Stromal cell of bone marrow (primary cell): ENCODE measurements around the gene TENT4B.
A peak's percentile ranks its signal among the peaks of the same experiment; 100 is the strongest.
"Not testable (repeated sequence)": the region's sequence is repeated elsewhere in the genome, so short reads cannot be mapped to it uniquely, and the experiment has no call there.

Source experiments
- DNase-seq: peaks from one replicate; pipeline ENCODE4 v3.0.0-alpha.2; 2012; ENCODE audit warnings: low read depth

The TENT4B gene

DNA sequence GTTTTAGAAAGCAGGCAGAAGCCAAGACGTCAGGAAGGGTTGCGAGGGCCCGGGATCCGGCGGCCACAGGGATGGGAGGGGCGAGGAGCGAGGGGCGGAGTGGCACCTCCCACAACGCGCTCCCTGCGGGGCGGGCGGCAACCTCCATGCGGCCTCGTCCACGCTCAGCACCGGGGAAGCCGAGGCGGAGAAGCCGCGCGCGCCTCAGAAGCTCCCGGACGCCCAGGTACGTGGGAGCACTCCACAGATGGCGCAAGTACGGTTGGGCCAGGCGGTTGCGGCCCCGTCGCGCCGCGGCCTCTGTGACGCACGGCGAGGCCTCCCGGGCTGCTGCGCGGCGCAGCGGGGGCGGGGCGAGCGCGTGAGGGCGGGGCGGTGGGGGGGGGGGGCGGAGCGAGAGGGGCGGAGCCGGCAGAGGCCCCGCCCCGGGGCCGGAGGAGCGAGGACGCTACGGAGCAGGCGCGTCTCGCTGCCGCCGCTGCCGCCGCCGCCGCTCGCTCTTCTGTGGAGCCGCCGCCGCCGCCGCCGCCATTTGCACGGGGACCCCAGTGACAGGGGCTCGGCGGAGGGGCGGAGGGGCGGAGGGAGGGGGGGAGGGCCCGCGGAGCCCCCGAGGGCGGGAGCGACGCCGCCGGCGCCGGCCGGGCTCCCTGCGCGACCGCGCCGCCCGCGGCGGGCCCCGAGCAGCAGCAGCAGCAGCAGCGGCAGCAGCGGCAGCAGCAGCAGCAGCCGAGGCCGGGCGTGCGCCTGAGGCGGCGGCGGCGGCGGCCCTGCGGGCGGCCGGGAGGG, at the start of gene TENT4B:
TSS of gene TENT4B (plus strand) at position 500 of the 789 bp plus-strand sequence. CDS start 316 bp downstream, outside the sequence.
- DNase-seq = peak; percentile 59

DNA sequence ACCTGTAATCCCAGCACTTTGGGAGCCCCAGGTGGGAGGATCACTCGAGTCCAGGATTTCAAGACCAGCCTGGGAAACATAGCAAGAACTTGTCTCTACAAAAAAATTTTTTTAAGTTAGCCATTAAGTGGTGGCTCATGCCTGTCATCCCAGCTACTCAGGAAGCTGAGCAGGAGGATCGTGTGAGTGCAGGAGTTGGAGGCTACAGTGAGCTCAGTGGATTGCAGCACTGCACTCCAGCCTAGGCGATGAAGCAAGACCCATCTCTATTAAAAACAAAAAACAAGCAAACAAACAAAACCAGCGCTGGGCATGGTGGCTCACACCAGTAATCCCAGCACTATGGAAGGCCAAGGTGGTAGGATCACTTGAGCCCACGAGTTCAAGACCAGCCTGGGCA, 49.3 kb upstream of the TENT4B start:
- DNase-seq = no peak

DNA sequence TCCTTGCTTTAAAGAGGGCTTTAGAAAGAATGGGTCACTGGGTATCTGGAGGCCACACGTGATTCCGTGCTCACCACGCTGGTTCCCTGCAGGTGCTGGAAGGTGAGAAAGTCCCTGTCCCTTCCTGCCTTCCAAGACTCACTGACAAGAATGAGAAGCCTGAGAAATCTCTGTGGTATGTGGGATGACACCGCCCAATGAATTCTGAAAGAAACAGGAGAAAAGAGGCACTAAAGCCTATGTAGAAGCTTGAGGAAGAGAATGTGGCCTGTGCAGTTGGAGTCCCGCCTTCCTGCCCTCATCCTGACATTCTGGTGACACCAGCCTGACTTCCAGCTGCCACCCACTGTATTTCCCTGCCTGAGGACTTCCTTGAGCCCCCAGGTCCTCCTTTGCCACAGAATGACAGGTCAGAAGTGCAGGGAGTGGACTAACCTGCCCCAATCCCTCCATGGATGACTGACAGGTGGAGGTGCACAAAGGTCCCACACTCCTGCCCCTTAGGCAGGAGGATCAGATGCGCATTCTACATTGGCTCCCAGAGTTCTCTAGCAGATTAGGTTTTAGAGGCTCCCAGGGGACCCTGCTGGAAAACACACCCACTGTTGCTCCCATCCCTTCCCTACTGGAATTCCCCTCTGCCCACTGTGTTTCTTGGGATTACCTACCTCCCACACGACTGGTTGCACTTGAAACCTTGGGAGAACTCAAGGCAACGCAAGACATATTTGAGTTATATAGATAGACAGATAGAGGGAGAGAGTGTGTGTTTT, 38.6 kb upstream of the TENT4B start:
- no peak for DNase-seq

DNA sequence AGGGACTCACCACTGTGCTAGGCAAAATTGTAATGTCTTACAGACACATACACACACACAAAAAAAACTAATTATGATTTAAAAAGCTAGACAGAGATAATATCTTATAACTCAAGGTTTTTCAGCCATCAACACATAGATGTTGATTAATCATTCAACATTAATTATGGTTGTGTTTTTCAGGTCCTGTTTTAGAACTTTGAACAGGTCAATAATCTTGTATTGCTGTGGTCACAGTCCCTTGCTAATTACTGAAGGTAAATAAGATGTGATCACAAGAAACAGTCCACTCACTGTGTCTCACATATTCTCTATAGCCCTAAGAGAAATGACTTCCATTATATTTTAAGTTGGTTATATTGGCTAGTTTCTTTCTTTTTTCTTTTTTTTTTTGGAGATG, 32.4 kb upstream of the TENT4B start:
- no peak for DNase-seq

DNA sequence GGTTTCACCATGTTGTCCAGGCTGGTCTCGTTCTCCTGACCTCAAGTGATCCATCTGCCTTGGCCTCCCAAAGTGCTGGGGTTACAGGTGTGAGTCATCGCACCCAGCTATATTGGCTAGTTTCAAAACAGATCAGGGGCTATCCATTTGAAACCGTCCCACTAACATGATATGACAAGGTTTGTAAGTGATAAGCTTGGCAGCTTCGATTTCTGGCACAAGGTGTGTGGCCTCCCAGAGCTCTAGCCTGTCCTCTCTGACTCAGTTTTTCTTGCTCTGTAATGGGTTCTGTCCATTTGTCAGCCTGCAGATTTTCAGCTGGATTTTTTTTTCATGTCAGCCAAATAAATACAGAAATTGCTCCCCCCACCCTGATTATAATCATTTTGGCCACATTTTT, 31.8 kb upstream of the TENT4B start:
- no peak for DNase-seq

DNA sequence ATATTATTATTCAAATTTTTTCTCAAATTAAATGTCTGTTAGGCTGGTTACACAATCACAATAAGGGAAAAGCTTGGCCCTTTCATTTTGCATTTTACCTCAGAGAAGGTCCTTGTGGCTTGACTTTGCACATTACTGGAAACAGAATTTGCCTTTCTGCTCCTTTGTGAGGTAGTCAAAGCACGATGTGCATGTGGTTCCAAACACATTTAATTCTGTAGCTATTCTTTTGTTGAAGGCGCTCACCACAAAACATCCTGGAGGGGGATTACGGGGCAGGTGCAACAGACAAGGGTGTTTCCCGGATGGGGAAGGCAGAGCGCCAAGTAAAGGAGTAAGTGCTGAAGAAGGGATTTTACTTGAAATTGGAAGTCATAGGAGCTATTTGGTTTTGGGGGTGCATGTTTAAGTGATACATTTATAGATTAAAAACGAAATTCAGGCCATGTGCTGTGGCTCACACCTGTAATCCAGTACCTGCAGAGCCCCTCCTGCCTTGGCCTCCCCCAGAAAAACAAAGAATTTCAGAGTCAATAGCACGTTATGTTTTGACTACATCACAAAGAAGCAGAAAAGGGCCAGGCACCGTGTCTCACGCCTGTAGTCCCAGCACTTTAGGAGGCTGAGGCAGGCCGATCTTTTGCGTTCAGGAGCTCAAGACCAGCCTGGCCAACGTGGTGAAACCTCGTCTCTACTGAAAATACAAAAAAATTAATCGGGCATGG, 31.2 kb upstream of the TENT4B start:
- DNase-seq = no peak

DNA sequence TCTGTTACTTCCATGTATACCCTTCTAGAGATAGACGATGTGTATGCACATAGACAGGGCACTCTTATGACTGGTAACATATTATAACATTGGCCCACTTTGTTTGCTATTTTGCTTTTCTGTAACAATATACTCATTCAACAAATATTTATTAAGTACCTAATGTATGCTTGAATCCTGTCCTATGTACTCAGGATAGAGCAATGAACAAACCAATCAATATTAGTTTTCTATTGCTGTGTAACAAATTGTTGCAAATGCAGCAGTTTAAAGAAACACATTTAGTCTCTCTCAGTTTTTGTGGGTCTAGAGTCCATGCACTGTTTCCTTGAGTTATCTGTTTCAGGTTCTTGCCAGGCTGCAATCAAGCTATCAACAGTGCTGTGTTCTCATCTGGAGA, 29.7 kb upstream of the TENT4B start:
- no peak for DNase-seq

DNA sequence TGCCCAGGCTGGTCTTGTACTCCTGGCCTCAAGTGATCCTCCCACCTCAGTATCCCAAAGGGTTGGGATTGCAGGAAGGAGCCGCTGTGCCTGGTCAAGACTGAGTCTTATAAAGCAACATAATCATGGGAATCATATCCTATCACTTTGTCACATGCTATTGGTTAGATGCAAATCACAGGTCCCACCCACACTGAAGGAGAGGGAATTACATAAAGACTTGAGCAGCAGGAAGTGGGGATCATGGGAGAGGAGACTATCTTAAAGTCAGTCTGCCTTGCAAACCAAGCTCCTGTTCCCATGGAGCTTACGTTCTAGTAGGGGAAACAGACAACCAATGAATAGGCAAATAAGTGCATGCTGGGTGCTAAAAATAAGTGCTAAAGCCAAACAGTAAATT, 28.3 kb upstream of the TENT4B start:
- DNase-seq = no peak

DNA sequence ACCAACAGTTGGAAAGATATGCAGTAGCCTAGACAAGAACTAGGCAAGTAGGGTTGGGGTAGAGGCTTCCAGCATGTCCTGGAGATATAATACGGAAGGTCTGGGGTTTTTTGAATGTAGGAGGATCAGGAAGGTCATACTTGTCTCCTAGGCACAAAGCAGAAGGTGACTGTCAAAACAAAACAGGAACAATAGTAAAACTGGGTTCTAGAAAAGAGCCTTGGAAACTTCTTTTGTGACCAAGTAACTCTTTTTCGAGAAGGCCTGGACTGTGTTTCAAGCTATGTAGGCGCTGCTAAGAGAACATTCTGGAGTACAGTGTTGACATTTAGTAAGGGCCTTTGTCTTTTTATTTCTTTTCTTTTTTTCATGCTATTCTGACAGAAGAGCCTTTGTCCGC, 26.9 kb upstream of the TENT4B start:
- DNase-seq = no peak

DNA sequence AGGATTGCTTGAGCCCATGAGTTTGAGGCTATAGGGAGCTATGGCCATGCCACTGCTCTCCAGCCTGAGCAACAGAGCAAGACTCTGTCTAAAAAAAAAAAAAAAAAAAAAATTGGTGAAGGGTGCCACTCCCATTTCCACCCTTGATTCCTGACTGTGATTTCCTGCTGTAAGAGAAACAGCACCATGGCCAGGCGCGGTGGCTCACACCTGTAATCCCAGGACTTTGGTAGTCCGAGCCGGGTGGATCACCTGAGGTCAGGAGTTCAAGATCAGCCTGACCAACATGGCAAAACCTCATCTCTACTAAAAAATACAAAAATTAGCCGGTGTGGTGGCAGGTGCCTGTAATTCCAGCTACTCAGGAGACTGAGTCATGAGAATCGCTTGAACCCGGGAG, 20.5 kb upstream of the TENT4B start:
- DNase-seq = not testable (repeated sequence)

DNA sequence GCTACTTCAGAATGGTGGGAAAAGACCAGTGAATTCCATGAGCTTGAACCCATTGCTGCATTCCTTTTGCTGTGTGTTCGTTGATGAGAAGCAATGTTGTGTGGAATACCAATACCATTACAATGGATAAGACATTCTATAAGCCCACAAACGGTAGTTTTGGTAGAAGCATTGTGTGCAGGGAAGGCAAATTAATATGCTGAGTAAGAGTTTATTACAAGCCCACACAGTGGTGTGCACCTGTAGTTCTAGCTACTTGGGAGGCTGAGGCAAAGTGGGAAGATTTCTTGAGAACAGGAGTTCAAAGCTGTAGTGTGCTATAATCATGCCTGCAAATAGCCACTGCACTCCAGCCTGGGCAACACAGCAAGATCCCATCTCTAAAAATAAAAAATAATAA, 19.9 kb upstream of the TENT4B start:
- no peak for DNase-seq

DNA sequence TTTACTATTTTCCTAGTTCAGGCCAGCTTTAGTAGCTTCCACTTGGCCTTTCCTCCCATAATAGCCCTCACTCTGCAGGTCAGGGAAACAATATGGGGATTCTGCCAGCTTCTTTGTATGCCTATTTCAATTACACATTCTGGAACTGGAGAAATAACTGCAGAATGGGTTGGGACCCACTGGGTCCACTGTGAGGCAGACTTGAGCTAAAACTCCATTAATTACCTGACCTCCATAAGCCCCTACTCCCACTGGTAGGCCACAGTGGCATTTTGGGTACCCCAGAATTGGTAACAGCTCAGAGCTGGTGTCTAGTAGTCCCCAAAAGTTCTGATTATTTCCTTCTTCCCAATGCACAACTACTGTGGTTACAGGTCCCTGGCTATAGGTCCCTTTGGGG, 16.7 kb upstream of the TENT4B start:
- no peak for DNase-seq

DNA sequence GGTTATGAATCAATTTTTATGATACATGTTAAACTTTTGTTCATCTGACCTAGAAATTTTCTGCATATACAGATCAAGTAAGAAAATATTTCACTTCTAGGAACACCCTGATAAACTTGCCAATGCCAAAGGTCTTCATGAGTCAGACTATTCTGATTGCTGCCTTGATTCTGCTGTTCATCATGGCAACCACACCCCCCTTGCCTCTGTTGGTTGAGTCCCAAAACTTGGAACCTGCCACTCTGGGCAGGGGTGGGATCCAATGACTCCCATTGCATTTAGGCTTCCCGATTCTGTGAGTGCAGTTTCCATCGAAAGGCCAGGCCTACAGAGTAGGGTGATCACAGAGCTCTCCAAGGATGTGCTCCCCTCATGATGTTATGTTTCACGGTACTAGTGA, 15.8 kb upstream of the TENT4B start:
- DNase-seq = no peak

DNA sequence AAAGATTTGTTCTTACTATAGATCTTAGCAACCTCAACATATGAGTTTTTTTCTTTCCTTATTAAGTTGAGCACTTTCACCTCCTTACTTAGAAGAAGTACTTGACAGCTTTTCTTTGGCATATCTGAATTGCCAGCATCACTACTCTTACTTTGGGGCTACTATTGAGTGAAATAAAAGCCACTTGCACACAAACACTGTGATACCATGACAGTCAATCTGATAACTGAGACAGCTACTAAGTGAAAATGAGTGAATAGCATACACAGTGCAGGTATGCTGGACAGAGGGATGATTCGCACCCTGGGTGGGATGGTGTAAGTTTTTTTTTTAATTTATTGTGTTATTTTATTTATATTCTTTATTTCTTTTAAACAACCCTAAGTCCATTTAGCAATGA, 13.5 kb upstream of the TENT4B start:
- no peak for DNase-seq

DNA sequence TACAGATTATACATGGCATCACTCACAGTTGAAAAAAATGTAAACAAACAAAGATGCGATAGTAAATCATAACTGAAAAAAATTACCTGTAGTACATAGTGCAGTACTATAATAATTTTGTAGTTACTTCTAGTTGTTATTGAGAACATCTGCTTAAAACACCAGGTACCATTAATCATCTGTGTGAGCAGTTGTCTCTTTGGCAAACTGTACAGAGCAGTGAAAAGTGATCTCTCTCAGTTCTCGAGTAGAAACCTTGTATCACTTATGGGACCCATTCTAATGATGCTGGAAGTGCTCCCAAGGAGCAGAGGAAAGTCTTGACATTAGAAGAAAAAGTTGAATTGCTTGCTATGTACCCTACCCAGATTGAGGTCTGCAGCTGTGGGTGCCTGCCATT, 8.9 kb upstream of the TENT4B start:
- no peak for DNase-seq

DNA sequence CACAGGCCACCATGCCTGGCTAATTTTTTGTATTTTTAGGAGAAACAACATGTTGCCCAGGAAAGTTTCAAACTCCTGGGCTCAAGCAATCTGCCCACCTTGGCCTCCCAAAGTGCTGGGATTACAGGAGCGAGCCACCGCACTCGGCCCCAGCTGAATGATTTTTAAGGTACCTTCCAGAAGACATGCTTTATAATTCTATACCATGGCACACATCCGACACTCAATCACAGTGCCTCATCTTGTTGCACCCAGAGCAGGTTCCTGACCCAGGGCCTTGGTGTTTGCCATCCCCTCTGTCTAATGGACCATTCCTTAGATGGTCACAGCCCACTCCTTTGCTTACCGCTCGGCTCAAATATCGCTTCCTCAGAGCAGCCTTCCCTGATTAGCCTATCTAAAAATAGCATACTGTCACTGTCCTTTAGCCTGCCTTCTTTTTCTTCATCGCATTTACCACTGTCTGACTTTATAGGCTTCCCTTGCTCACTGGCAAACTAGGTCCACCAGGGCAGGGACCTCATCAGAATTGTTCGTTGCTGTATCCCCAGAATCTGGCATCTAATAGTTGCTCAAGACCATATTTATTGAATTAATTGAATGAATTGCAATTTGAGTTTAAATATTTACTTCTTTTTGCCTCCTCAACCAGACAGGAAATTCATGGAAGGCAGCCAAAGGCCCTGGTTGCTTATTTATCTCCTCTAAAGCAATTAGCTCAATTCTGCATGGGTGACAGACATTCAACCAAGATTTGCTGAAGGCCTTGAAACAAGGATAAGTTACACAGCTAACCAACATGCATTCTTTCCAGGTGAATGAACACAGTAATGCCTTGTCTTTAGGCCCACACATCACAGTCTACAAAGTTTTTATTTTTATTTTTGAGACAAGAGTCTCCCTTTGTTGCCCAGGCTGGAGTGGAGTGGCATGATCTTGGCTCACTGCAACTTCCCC, 6.3 kb upstream of the TENT4B start:
- no peak for DNase-seq

DNA sequence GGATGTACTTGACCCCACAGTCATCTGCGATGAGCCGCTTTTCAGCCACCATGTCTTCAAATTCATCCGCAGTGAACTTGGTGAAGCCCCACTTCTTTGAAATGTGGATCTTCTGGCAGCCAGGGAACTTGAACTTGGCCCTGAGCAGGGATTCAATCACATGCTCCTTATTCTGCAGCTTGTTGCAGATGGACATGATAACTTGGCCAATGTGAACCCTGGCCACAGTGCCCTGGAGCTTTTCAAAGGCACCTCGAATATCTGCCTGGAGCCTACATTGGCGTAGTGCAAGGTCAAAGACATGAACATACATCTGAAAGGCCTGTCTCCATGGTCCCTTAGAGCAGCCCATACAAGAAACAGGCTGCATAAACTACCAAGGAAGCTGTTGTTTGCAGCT, 1.8 kb upstream of the TENT4B start:
- no peak for DNase-seq

DNA sequence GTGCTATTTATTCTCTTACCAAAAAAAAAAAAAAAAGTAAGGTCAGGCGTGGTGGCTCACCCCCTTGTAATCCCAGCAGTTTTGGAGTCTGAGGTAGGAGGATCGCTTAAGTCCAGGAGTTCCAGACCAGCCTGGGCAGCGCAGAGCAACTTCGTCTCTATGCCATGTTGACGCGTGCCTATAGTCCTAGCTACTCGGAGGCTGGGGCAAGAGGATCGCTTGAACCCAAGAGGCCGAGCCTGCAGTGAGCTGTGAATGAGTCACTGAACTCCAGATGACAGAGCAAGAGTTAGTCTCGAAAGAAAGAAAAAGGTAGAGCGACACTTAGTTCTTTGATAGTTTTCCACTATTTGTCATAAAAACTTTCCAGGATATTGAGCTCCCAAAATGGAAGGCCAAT, 1.4 kb upstream of the TENT4B start:
- no peak for DNase-seq

DNA sequence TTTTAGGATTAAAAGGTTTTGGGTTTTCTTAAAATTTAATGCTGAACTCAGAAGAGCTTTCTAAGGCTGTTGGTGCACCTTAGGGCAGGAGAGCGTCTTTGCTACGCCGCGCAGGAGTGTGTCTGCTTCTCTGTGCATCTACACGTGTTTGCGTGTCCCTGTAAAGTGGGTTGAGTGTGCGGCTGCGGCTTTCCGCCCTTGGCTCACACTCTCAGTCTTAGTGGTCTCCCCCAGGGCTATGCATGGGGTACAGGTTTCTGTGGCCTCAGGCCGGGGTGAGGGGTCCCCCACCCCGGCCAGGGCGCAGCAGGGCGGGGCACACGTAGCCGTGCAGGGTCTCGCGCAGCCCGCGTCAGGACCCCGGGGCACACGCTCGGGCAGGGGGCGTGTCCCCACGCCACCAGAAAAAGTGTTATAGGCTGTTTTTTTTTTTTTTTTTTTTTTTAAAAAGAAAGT, 727 bp upstream of the TENT4B start:
- DNase-seq = no peak

DNA sequence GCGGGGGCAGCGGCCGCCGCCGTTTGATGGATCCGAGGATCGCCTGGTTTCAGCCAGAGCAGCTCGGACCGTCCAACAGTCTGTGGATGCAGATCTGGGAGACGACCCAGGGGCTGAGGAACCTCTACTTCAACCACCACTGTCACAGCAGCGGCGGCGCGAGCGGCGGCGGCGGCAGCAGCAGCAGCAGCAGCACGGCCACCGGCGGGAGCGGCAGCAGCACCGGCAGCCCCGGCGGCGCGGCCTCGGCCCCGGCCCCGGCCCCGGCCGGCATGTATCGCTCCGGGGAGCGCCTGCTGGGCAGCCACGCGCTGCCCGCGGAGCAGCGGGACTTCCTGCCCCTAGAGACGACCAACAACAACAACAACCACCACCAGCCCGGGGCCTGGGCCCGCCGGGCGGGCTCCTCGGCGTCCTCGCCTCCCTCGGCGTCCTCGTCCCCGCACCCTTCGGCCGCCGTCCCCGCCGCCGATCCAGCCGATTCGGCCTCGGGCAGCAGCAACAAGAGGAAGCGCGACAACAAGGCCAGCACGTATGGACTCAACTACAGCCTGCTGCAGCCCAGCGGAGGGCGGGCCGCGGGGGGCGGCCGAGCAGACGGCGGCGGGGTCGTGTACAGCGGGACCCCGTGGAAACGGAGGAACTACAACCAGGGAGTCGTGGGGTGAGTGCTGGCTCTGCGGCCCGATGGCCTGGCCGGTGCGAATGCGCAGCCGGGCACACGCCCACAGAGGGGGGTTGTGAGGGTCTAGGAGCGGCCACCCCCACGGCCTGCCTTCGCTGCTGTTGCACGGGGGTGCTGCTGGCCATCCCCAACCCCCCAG, 702 bp downstream of the TENT4B start:
- DNase-seq = no peak
